ENCODE data around the gene CEND1. TPM values are rescaled to one million over a fixed set of nuclear protein-coding genes. Genes with fewer than 3 reads are reported as not detected.

CEND1 gene
- total and polyA plus RNA-seq, 2 of the 4 experiments (the other 2 are of a cell fraction): 0.90 to 4.0 TPM

DNA sequence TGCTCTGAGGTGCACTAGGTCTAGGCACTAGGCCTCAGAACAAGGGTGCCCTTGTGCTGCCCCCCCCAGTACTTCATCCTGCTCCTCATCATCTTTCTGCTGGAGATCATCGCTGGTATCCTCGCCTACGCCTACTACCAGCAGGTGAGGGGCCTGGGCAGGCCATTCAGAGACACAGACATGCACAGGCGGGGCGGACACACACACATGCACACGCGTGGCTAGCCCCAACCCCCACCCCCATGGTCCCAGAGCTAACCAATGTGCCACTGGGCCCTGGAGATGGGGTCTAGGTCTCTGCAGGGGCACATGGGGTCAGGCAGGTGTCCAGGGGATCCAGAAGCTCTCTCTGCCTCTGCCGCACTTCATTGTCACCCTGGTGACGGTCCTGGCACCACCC lies 46.8 kb upstream of the CEND1 start:
- CTCF ChIA-PET: interaction anchor here (0.7 kb wide), 1 partner anchor 10 kb away, joined by 3 read pairs; no protein-coding TSS in a partner anchor
- 88% methylated on average over 3 of the region's 9 CpGs; no CpG with 5 or more reads in 1 of the 2 experiments for WGBS, 2 experiments (ENCODE audit: extremely low coverage in 2 of 2, insufficient read length in 1 of 2)

More for the DNA sequence above, 46.8 kb upstream of the CEND1 start:
- Histone ChIP-seq H3K27me3 (ENCODE audit: control insufficient read depth, insufficient read depth, low read length) (no peaks in the 10 kb centered on the region), H2BK15ac (ENCODE audit: low read depth, low read length) (no peak overlapping the region), H3K4ac (ENCODE audit: low read depth, low read length) (no peak overlapping the region), H3K36me3 (ENCODE audit: control insufficient read depth, insufficient read depth, low read length) (peaks cover 52% of the 10 kb centered on the region), H3K23ac (ENCODE audit: low read depth, low read length) (no peak overlapping the region), H3K27ac (ENCODE audit: insufficient read depth, low read length) (no peak overlapping the region), H2BK20ac (ENCODE audit: low read depth, low read length) (no peak overlapping the region), H3K4me3 (ENCODE audit: insufficient read depth, low read depth, low read length) (no peak overlapping the region), H3K56ac (ENCODE audit: extremely low read depth, insufficient read depth, low read length) (no peak overlapping the region), H4K20me1 (ENCODE audit: insufficient read depth, low read length) (peaks cover 84% of the 10 kb centered on the region), H3K4me2 (ENCODE audit: low read depth, low read length) (no peak overlapping the region), H3K79me1 (ENCODE audit: low read depth in 1 of 2, low read length in 2 of 2) (peaks cover 19 to 81% of the 10 kb centered on the region in 2 experiments; a peak in 3 of 4 replicates), H3K14ac (replicated peaks; ENCODE audit: low read depth, low read length) (no peak overlapping the region), H3K9ac (ENCODE audit: low read depth, low read length) (no peak overlapping the region), H3K4me1 (ENCODE audit: control insufficient read depth, insufficient read depth, low read length) (peaks cover 31% of the 10 kb centered on the region), H2BK5ac (ENCODE audit: low read depth, low read length, poor library complexity, severe bottlenecking) (no peak overlapping the region), H3K9me1 (ENCODE audit: insufficient read depth, low read length) (peaks cover 29% of the 10 kb centered on the region), H2AK9ac (replicated peaks; ENCODE audit: low read depth, low read length, poor library complexity) (peak overlapping the region; percentile 82), H4K8ac (ENCODE audit: low read depth in 2 of 2, low read length in 2 of 2) (no peak overlapping the region), H2AK5ac (ENCODE audit: low read depth, low read length) (no peak overlapping the region), H3K18ac (ENCODE audit: low read depth, low read length) (no peak overlapping the region), H2AFZ (replicated peaks; ENCODE audit: low read length, poor library complexity) (peak overlapping the region; percentile 10), H4K91ac (ENCODE audit: insufficient read depth, low read depth, low read length) (no peak overlapping the region), H2BK120ac (ENCODE audit: low read depth, low read length) (no peak overlapping the region), H3K9me3 (ENCODE audit: control insufficient read depth, insufficient read depth, low read length) (no peaks in the 10 kb centered on the region), H4K5ac (ENCODE audit: low read depth, low read length) (no peak overlapping the region)
- ATAC-seq (ENCODE audit: low read depth) (no peak), DNase-seq (no peak)
- TF ChIP-seq BHLHE40 (IDR thresholded peaks at IDR 0.05; ENCODE audit: low read depth, low read length) (no peak), POLR2A (IDR thresholded peaks at IDR 0.05; ENCODE audit: low read depth, low read length) (no peak), MAFK (IDR thresholded peaks at IDR 0.05; ENCODE audit: low read depth, low read length) (no peak), RCOR1 (IDR thresholded peaks at IDR 0.05; ENCODE audit: insufficient replicate concordance, low read length) (no peak), RFX5 (IDR thresholded peaks at IDR 0.05; ENCODE audit: low read depth, low read length) (no peak), SMC3 (IDR thresholded peaks at IDR 0.05; ENCODE audit: low read depth, low read length) (no peak), RAD21 (IDR thresholded peaks at IDR 0.05; ENCODE audit: low read length) (no peak), CHD1 (IDR thresholded peaks at IDR 0.05; ENCODE audit: low read depth, low read length) (no peak), MAZ (IDR thresholded peaks at IDR 0.05; ENCODE audit: borderline replicate concordance, low read depth, low read length) (no peak), NFE2L2 (IDR thresholded peaks at IDR 0.05; ENCODE audit: low read depth, low read length) (no peak), FOS (IDR thresholded peaks at IDR 0.05; ENCODE audit: low read depth, low read length) (no peak), MXI1 (IDR thresholded peaks at IDR 0.05; ENCODE audit: borderline replicate concordance, low read depth, low read length) (no peak), CEBPB (IDR thresholded peaks at IDR 0.05; ENCODE audit: low read depth, low read length) (no peak)
- TF ChIP-seq, protein P1, sequence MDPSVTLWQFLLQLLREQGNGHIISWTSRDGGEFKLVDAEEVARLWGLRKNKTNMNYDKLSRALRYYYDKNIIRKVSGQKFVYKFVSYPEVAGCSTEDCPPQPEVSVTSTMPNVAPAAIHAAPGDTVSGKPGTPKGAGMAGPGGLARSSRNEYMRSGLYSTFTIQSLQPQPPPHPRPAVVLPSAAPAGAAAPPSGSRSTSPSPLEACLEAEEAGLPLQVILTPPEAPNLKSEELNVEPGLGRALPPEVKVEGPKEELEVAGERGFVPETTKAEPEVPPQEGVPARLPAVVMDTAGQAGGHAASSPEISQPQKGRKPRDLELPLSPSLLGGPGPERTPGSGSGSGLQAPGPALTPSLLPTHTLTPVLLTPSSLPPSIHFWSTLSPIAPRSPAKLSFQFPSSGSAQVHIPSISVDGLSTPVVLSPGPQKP (IDR thresholded peaks at IDR 0.05; ENCODE audit: borderline replicate concordance, low read depth, low read length): no peak
- TF ChIP-seq, protein P2, sequence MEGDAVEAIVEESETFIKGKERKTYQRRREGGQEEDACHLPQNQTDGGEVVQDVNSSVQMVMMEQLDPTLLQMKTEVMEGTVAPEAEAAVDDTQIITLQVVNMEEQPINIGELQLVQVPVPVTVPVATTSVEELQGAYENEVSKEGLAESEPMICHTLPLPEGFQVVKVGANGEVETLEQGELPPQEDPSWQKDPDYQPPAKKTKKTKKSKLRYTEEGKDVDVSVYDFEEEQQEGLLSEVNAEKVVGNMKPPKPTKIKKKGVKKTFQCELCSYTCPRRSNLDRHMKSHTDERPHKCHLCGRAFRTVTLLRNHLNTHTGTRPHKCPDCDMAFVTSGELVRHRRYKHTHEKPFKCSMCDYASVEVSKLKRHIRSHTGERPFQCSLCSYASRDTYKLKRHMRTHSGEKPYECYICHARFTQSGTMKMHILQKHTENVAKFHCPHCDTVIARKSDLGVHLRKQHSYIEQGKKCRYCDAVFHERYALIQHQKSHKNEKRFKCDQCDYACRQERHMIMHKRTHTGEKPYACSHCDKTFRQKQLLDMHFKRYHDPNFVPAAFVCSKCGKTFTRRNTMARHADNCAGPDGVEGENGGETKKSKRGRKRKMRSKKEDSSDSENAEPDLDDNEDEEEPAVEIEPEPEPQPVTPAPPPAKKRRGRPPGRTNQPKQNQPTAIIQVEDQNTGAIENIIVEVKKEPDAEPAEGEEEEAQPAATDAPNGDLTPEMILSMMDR (conservative IDR thresholded peaks at IDR 0.05; ENCODE audit: low read depth, low read length): no peak
- TF ChIP-seq, protein P3, sequence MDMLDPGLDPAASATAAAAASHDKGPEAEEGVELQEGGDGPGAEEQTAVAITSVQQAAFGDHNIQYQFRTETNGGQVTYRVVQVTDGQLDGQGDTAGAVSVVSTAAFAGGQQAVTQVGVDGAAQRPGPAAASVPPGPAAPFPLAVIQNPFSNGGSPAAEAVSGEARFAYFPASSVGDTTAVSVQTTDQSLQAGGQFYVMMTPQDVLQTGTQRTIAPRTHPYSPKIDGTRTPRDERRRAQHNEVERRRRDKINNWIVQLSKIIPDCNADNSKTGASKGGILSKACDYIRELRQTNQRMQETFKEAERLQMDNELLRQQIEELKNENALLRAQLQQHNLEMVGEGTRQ (IDR thresholded peaks at IDR 0.05; ENCODE audit: low read depth, low read length): no peak
- BruUV-seq (replicated peaks): no TSS peak
- intact Hi-C loops (cut with micrococcal nuclease) (no loop called here), dilution Hi-C loops (cut with HindIII; ENCODE audit: low sequenced_read_pairs, unreplicated experiment) (no loop called here), in situ Hi-C loops (cut with MboI; ENCODE audit: low sequenced_read_pairs) (no loop called here)
- POLR2A ChIA-PET (ENCODE audit: unreplicated experiment): interaction anchor here (0.6 kb wide), 1 partner anchor 18 kb away, joined by 4 read pairs; the partner anchor contains the start of gene PNPLA2

Data from IMR-90 (cell line).